Vagina (tissue), 2 donors: ENCODE results near the gene NOTCH1. TPM values are rescaled to one million over a fixed set of nuclear protein-coding genes. Genes with fewer than 3 reads are reported as not detected.

Experiments used
- DNase-seq, 2 donors: peaks; one replicate each; pipeline ENCODE4 v3.0.0-alpha.2; 2017; ENCODE audit errors: extremely low spot score in 2 of 2
- H3K27ac ChIP-seq: fragments of 200-600 bp; sonication (generic); one replicate; pipeline ENCODE4 v1.5.1; 2019
- H3K27me3 ChIP-seq: fragments of 200-600 bp; sonication (generic); one replicate; pipeline ENCODE4 v1.5.1; 2019
- H3K36me3 ChIP-seq, 2 donors: fragments of 200-600 bp; sonication (generic); one replicate each; pipeline ENCODE4 v1.5.1; 2017 to 2019
- H3K4me1 ChIP-seq: fragments of 200-600 bp; sonication (generic); one replicate; pipeline ENCODE4 v1.5.1; 2019
- H3K4me3 ChIP-seq, 2 donors: fragments of 200-600 bp; sonication (generic); 1 replicate in 1 of 2; 2 replicates in 1 of 2; pipeline ENCODE4 v1.5.1; 2016 to 2019
- H3K9me3 ChIP-seq: fragments of 200-600 bp; sonication (generic); one replicate; pipeline ENCODE4 v1.5.1; 2019
- POLR2A ChIP-seq, 2 donors: fragments of 450-650 bp; IDR thresholded peaks; one replicate each; pipeline ENCODE4 v1.6.1; 2017; ENCODE audit warnings: antibody characterized with exemption in 2 of 2, mild to moderate bottlenecking in 2 of 2, moderate library complexity in 2 of 2
- POLR2AphosphoS5 ChIP-seq, 2 donors: sonication (generic); formaldehyde crosslinking; IDR thresholded peaks; one replicate each; pipeline ENCODE4 v1.9.0; 2017; ENCODE audit warnings: antibody characterized with exemption in 2 of 2, mild to moderate bottlenecking in 2 of 2, low read depth in 1 of 2; ENCODE audit not compliant: insufficient read depth in 1 of 2
- intact Hi-C: fragments of 100-400 bp; cut with DNase I; formaldehyde crosslinking; loops from one replicate; pipeline ENCODE4 v1.15.1; 2023
- total RNA-seq: library from RNA; depleted of rRNA; stranded (reverse); fragments of >200 nt; gene quantifications from one replicate; pipeline ENCODE4 v1.2.3, GENCODE V29; 2016
- TF ChIP-seq, protein P1 (sequence below), 3 experiments: fragments of 450-650 bp in 2 of 3; fragments of 200-600 bp in 1 of 3; sonication (generic) in 1 of 3; IDR thresholded peaks; one replicate each; pipeline ENCODE4 v1.5.1; 2017 to 2019; ENCODE audit warnings: antibody characterized with exemption in 3 of 3, mild to moderate bottlenecking in 2 of 3, moderate library complexity in 2 of 3

The NOTCH1 gene
- total RNA-seq, 1 donor from 2014 or later: 67.0 TPM

DNA sequence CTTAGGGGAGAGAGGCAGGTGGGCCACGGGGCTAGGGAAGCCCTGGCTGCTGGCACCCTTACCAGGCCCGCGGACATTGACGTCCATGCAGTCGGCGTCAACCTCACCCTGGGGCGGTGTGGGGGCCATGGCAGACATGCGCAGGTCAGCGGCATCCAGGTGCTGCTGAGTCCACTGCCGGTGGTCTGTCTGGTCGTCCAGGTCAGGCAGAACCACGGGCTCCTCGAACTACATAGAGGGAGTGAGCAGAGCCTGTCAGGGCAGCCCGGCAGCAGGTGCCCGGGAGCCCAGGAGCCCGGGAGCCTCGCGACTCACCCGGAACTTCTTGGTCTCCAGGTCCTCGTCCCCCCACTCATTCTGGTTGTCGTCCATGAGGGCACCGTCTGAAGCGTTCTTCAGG lies 44.2 kb downstream of the NOTCH1 start:
- Histone ChIP-seq H3K4me1 (no peaks in the 10 kb centered on the region), H3K9me3 (no peaks in the 10 kb centered on the region), H3K36me3 (peaks cover 0 to 96% of the 10 kb centered on the region in 2 donors), H3K27me3 (no peaks in the 10 kb centered on the region), H3K4me3 (no peak overlapping the region), H3K27ac (no peak overlapping the region)
- no peak for DNase-seq
- intact Hi-C loops: no loop called here
- TF ChIP-seq POLR2A (IDR thresholded peaks at IDR 0.05): no peak
- TF ChIP-seq, protein P1, sequence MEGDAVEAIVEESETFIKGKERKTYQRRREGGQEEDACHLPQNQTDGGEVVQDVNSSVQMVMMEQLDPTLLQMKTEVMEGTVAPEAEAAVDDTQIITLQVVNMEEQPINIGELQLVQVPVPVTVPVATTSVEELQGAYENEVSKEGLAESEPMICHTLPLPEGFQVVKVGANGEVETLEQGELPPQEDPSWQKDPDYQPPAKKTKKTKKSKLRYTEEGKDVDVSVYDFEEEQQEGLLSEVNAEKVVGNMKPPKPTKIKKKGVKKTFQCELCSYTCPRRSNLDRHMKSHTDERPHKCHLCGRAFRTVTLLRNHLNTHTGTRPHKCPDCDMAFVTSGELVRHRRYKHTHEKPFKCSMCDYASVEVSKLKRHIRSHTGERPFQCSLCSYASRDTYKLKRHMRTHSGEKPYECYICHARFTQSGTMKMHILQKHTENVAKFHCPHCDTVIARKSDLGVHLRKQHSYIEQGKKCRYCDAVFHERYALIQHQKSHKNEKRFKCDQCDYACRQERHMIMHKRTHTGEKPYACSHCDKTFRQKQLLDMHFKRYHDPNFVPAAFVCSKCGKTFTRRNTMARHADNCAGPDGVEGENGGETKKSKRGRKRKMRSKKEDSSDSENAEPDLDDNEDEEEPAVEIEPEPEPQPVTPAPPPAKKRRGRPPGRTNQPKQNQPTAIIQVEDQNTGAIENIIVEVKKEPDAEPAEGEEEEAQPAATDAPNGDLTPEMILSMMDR (IDR thresholded peaks at IDR 0.05): no peak

DNA sequence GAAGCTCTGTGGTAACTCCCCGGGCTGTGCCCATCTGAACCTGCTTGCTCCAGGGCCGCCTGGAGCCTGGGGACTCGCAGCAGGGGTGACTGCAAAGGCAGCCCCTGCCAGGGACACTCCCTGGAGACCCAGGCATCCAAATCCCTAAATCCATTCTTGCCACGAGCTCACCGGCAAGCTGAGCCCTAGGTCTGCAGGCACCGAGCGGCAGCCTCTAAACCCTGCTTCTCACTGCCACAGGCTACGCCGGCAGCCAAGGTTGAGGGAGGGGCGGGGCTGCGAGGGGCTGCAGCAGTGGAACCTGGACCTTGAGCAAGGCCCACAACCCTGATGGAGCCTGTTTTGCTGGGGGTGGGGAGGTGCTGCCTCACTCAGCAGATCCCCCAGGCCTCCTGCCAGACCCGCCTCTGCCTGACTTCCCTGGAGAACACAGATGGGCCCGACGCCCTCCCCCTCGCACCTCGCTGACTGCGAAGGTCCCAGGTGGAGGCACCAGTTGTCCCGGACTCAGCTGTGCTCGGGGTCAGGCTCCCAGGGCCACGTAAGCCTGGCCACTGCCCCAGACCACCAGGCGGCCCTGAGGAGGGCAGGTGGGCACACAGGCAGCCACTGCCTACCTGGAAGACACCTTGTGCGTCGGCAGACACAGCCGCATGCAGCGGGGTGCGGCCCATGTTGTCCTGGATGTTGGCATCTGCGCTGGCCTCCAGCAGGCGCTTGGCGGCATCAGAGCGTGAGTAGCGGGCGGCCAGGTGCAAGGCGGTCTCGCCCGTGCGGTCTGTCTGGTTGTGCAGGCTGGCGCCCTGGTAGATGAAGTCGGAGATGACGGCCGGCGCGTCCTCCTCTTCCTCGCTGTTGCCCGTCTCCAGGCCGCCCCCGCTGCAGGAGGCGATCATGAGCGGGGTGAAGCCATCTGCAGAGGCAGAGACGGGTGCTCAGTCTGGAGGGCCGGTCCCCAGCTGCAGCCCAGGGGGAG lies 45.6 kb downstream of the NOTCH1 start:
- H3K36me3 ChIP-seq: peaks cover 0 to 90% of the 10 kb centered on the region in 2 donors
- no peak overlapping the region for H3K4me3 ChIP-seq
- H3K27me3 ChIP-seq: no peaks in the 10 kb centered on the region
- no peaks in the 10 kb centered on the region for H3K4me1 ChIP-seq
- no peak for DNase-seq
- H3K27ac ChIP-seq: no peak overlapping the region
- intact Hi-C loops: loop anchor here (10.0 kb wide), 1 partner anchor 45 kb away; the partner anchor contains the start of gene NOTCH1
- no peaks in the 10 kb centered on the region for H3K9me3 ChIP-seq
- no peak for TF ChIP-seq POLR2AphosphoS5 (IDR thresholded peaks at IDR 0.05; ENCODE audit: insufficient read depth in 1 of 2, low read depth in 1 of 2)
- no peak for TF ChIP-seq POLR2A (IDR thresholded peaks at IDR 0.05)
- TF ChIP-seq, protein P1 (IDR thresholded peaks at IDR 0.05): no peak

DNA sequence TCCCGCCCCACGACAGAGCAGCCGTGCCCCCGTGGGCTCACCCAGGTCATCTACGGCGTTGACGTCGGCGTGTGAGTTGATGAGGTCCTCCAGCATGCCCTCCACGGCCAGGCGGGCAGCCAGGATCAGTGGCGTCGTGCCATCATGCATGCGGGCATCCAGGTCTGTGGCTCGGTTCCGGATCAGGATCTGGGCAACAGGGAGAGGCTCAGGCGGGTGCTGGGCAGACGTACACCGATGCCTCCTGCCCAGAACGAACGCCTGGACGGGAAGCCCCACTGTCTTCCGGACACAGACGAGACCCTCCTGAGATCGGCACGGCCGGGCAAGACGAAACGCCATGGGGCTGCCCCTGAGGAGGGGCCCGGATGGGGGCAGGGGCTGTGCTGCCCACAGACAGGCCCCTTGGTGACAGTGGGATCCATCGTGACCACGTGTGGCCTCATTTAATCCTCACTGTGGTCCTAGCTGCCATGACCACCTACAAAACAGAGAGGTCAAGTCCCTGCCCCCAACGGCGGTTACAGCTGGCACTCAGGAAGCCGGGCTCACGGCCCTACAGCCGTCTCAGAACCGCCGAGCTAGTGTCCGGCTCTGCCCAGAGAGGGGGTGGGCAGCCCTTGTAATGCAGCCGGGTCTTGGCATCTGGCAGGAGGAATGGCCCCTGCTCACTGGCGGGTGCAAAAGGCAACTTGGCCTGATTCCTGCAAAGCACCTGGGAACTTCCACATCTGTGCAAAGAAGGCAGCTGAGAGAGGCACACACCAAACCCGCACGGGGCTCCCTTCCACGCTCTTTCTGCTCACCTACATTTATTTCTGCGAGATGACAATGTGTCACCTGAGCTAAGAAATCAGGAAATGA lies 46.5 kb downstream of the NOTCH1 start:
- no peak overlapping the region for H3K27ac ChIP-seq
- intact Hi-C loops: loop anchor here (10.0 kb wide), 1 partner anchor 45 kb away; the partner anchor contains the start of gene NOTCH1
- DNase-seq: no peak

DNA sequence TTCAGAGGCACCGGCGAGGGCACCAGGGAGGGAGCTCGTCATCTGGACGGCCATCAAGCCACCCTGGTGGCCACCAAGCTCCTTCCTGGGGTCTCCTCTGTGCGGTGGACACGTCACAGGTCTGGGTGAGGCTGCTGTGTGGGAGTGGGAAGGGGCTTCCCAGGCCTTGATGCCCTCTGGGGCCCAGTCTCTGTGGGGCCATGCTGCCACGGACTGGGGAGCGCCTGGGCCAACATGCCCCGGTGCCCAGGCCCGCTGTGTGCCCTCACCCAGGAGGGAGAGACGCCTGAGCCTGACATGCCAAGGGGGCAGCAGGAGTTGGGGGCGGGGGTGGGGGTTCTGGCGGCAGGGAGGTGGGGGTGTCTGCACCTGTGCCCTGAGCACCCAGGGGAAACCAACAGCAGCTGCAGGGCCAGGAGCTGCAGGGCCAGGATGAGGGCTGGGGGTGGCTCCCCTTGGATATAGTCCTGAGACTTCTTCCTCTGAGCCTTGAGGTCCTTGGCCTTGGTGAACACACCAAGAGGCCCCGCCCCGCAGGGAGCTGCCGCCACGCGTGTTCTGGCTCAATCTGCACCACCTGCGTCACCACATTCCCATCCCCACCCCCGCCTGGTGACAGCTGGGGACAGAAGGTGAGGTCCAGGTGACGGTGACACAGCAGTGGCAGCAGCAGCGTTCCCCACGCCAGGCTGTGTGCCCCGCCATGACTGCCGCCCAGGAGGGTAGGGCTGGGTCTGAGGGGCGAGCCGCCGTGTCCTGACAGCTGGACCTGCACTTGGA lies 47.7 kb downstream of the NOTCH1 start:
- H3K27me3 ChIP-seq: no peaks in the 10 kb centered on the region
- H3K4me3 ChIP-seq: no peak overlapping the region
- H3K4me1 ChIP-seq: no peaks in the 10 kb centered on the region
- TF ChIP-seq POLR2AphosphoS5 (IDR thresholded peaks at IDR 0.05; ENCODE audit: insufficient read depth in 1 of 2, low read depth in 1 of 2) (no peak), POLR2A (IDR thresholded peaks at IDR 0.05) (no peak)
- TF ChIP-seq, protein P1 (IDR thresholded peaks at IDR 0.05): no peak
- H3K9me3 ChIP-seq: no peaks in the 10 kb centered on the region
- intact Hi-C loops: loop anchor here (10.0 kb wide), 1 partner anchor 47 kb away; the partner anchor contains the start of gene NOTCH1
- DNase-seq: no peak
- H3K27ac ChIP-seq: no peak overlapping the region
- peaks cover 0 to 69% of the 10 kb centered on the region in 2 donors for H3K36me3 ChIP-seq

More for the DNA sequence above, 46.5 kb downstream of the NOTCH1 start:
- Histone ChIP-seq H3K36me3 (peaks cover 0 to 81% of the 10 kb centered on the region in 2 donors), H3K9me3 (no peaks in the 10 kb centered on the region), H3K4me3 (no peak overlapping the region), H3K27me3 (no peaks in the 10 kb centered on the region), H3K4me1 (no peaks in the 10 kb centered on the region)
- TF ChIP-seq, protein P1 (IDR thresholded peaks at IDR 0.05): no peak
- no peak for TF ChIP-seq POLR2A (IDR thresholded peaks at IDR 0.05)
- no peak for TF ChIP-seq POLR2AphosphoS5 (IDR thresholded peaks at IDR 0.05; ENCODE audit: insufficient read depth in 1 of 2, low read depth in 1 of 2)
